ENCODE data around the gene CSK. TPM values are rescaled to one million over a fixed set of nuclear protein-coding genes. Genes with fewer than 3 reads are reported as not detected.

Gene CSK
- total and polyA plus RNA-seq, 2 experiments from 2014 or later, result 13.6 to 27.5 TPM

GRCh38 chr15:74801311-74801997, 19.6 kb downstream of the CSK start:
- Histone ChIP-seq H3K27me3 (ENCODE audit: insufficient read depth) (no peaks in the 10 kb centered on the region), H3F3A (replicated peaks; ENCODE audit: low read depth) (no peaks in the 10 kb centered on the region), H3K4me3 (no peak overlapping the region), H4K20me1 (replicated peaks; ENCODE audit: insufficient read depth) (peaks cover 4% of the 10 kb centered on the region; the same call in 1 of the 2 replicates), H2AFZ (no peak overlapping the region), H3K27ac (ENCODE audit: low read depth) (no peak overlapping the region), H3K4me1 (ENCODE audit: insufficient read depth) (peaks cover 3% of the 10 kb centered on the region; the same call in 1 of the 2 replicates), H3K9me2 (ENCODE audit: insufficient read depth) (no peaks in the 10 kb centered on the region), H3K79me2 (replicated peaks; ENCODE audit: insufficient read depth) (no peaks in the 10 kb centered on the region), H3K36me3 (ENCODE audit: insufficient read depth) (no peaks in the 10 kb centered on the region; the same call in 1 of the 2 replicates), H3K4me2 (no peak overlapping the region)
- H3K4me3 Mint-ChIP-seq, result no peak overlapping the region
- TF ChIP-seq NANOG (IDR thresholded peaks at IDR 0.05; ENCODE audit: borderline replicate concordance) (no peak), EZH2 (IDR thresholded peaks at IDR 0.05; ENCODE audit: low read depth, unreplicated experiment) (no peak), EZH2phosphoT487 (IDR thresholded peaks at IDR 0.05; ENCODE audit: unreplicated experiment) (no peak), ZNF114 (CRISPR knock-in tag; IDR thresholded peaks at IDR 0.05) (no peak), REST (IDR thresholded peaks at IDR 0.05; ENCODE audit: unreplicated experiment) (no peak), ZNF331 (CRISPR knock-in tag; IDR thresholded peaks at IDR 0.05; ENCODE audit: low read depth) (no peak), CREB1 (CRISPR knock-in tag; IDR thresholded peaks at IDR 0.05; ENCODE audit: low read depth) (no peak), JUNB (IDR thresholded peaks at IDR 0.05; ENCODE audit: unreplicated experiment) (no peak), POLR2AphosphoS5 (IDR thresholded peaks at IDR 0.05; ENCODE audit: low read depth) (no peak), STAT1 (IDR thresholded peaks at IDR 0.05; ENCODE audit: unreplicated experiment) (no peak), ETS1 (IDR thresholded peaks at IDR 0.05) (no peak), ZNF462 (CRISPR knock-in tag; IDR thresholded peaks at IDR 0.05) (no peak)
- H3K27ac Mint-ChIP-seq, result no peak overlapping the region
- ATAC-seq (no peak), DNase-seq (ENCODE audit: low spot score) (no peak)
- peaks cover 2% of the 10 kb centered on the region for H3K27me3 Mint-ChIP-seq (ENCODE audit: insufficient read depth, low read depth, poor library complexity)
- peaks cover 6% of the 10 kb centered on the region for H3K4me1 Mint-ChIP-seq
- H3K9me3 Mint-ChIP-seq, result no peaks in the 10 kb centered on the region
- H3K36me3 Mint-ChIP-seq (ENCODE audit: low read depth), result peaks cover 19% of the 10 kb centered on the region

All from GM23338 (cell line).